ENCODE results near the gene UBE2Z.
"Not testable (repeated sequence)": the region's sequence is repeated elsewhere in the genome, so short reads cannot be mapped to it uniquely, and the experiment has no call there.

The UBE2Z gene

GRCh38 chr17:48929812-48930165, 21.6 kb downstream of the UBE2Z start:
- peaks cover 27 to 98% (median 80%) of the 10 kb centered on the region in 4 experiments for H3K36me3 ChIP-seq (ENCODE audit: control insufficient read depth in 4 of 4, insufficient read depth in 4 of 4, low read length in 3 of 4)
- ChIA-PET POLR2A (interaction anchor here (0.7 kb wide), 1 partner anchor 14 kb away, joined by 3 read pairs; no protein-coding TSS in a partner anchor), CTCF (interaction anchor here (1.4 kb wide), 1 partner anchor 23 kb away, joined by 3 read pairs; no protein-coding TSS in a partner anchor)
- WGBS (ENCODE audit: insufficient coverage) = no CpG with 5 or more reads among the region's 1 CpG
- no peaks in the 10 kb centered on the region for H3K4me1 ChIP-seq (ENCODE audit: control extremely low read depth in 1 of 4, control insufficient read depth in 4 of 4, insufficient read depth in 4 of 4, low read length in 3 of 4)
- no peak for DNase-seq
- no peak overlapping the region for H3K27ac ChIP-seq (ENCODE audit: insufficient read depth in 1 of 2, low read depth in 1 of 2, low read length in 2 of 2, poor library complexity in 1 of 2, severe bottlenecking in 2 of 2)
- H3K27me3 ChIP-seq (replicated peaks in 2 of 5; ENCODE audit: control insufficient read depth in 4 of 5, insufficient read depth in 5 of 5, low read length in 4 of 5) = no peaks in the 10 kb centered on the region
- no peaks in the 10 kb centered on the region for H3K9me3 ChIP-seq (ENCODE audit: control extremely low read depth in 1 of 5, control insufficient read depth in 4 of 5, insufficient read depth in 2 of 5, low read depth in 1 of 5, low read length in 4 of 5)
- no peak overlapping the region for H3K4me3 ChIP-seq (ENCODE audit: control insufficient read depth in 1 of 7, extremely low read depth in 1 of 7, insufficient read depth in 4 of 7, low read depth in 2 of 7, low read length in 6 of 7)

- CTCF ChIA-PET = interaction anchor here (1.4 kb wide), 1 partner anchor 22 kb away, joined by 3 read pairs; no protein-coding TSS in a partner anchor
- WGBS (ENCODE audit: insufficient coverage) = 92% methylated on average over 3 of the region's 3 CpGs
- Histone ChIP-seq H3K27me3 (replicated peaks in 2 of 5; ENCODE audit: control insufficient read depth in 4 of 5, insufficient read depth in 5 of 5, low read length in 4 of 5) (no peaks in the 10 kb centered on the region), H3K27ac (ENCODE audit: insufficient read depth in 1 of 2, low read depth in 1 of 2, low read length in 2 of 2, poor library complexity in 1 of 2, severe bottlenecking in 2 of 2) (no peak overlapping the region), H3K36me3 (ENCODE audit: control insufficient read depth in 4 of 4, insufficient read depth in 4 of 4, low read length in 3 of 4) (peaks cover 24 to 95% (median 76%) of the 10 kb centered on the region in 4 experiments), H3K9me3 (ENCODE audit: control extremely low read depth in 1 of 5, control insufficient read depth in 4 of 5, insufficient read depth in 2 of 5, low read depth in 1 of 5, low read length in 4 of 5) (no peaks in the 10 kb centered on the region), H3K4me3 (ENCODE audit: control insufficient read depth in 1 of 7, extremely low read depth in 1 of 7, insufficient read depth in 4 of 7, low read depth in 2 of 7, low read length in 6 of 7) (no peak overlapping the region), H3K4me1 (ENCODE audit: control extremely low read depth in 1 of 4, control insufficient read depth in 4 of 4, insufficient read depth in 4 of 4, low read length in 3 of 4) (no peaks in the 10 kb centered on the region)
- POLR2A ChIA-PET = interaction anchor here (0.7 kb wide), 1 partner anchor 15 kb away, joined by 3 read pairs; no protein-coding TSS in a partner anchor
- no peak for DNase-seq
Observed at GRCh38 chr17:48930435-48930873, 22.2 kb downstream of the UBE2Z start.

GRCh38 chr17:48933035-48933434, 24.8 kb downstream of the UBE2Z start:
- H3K27ac ChIP-seq (ENCODE audit: insufficient read depth in 1 of 2, low read depth in 1 of 2, low read length in 2 of 2, poor library complexity in 1 of 2, severe bottlenecking in 2 of 2) = no peak overlapping the region
- H3K36me3 ChIP-seq (ENCODE audit: control insufficient read depth in 4 of 4, insufficient read depth in 4 of 4, low read length in 3 of 4) = peaks cover 16 to 87% (median 67%) of the 10 kb centered on the region in 4 experiments
- ChIA-PET CTCF (no interaction called here), POLR2A (interaction anchor here (1.0 kb wide), 1 partner anchor 17 kb away, joined by 3 read pairs; no protein-coding TSS in a partner anchor)
- DNase-seq = no peak
- H3K4me3 ChIP-seq (ENCODE audit: control insufficient read depth in 1 of 7, extremely low read depth in 1 of 7, insufficient read depth in 4 of 7, low read depth in 2 of 7, low read length in 6 of 7) = no peak overlapping the region
- H3K27me3 ChIP-seq (replicated peaks in 2 of 5; ENCODE audit: control insufficient read depth in 4 of 5, insufficient read depth in 5 of 5, low read length in 4 of 5) = no peaks in the 10 kb centered on the region
- WGBS (ENCODE audit: insufficient coverage) = 97% methylated on average over 6 of the region's 6 CpGs
- no peaks in the 10 kb centered on the region for H3K9me3 ChIP-seq (ENCODE audit: control extremely low read depth in 1 of 5, control insufficient read depth in 4 of 5, insufficient read depth in 2 of 5, low read depth in 1 of 5, low read length in 4 of 5)
- no peaks in the 10 kb centered on the region for H3K4me1 ChIP-seq (ENCODE audit: control extremely low read depth in 1 of 4, control insufficient read depth in 4 of 4, insufficient read depth in 4 of 4, low read length in 3 of 4)

GRCh38 chr17:48944515-48945260, 36.5 kb downstream of the UBE2Z start, which contains the start of gene SNF8:
Gene SNF8, minus strand, starts transcription at chr17:48944842. Its CDS starts 108 bp downstream, at chr17:48944734.
- ChIA-PET POLR2A (no interaction called here), CTCF (no interaction called here)
- H3K4me3 ChIP-seq (ENCODE audit: control insufficient read depth in 1 of 7, extremely low read depth in 1 of 7, insufficient read depth in 4 of 7, low read depth in 2 of 7, low read length in 6 of 7) = peak within 1 kb of the TSS; percentile 76 to 99 (median 97)
- peaks cover 7 to 14% (median 13%) of the 10 kb centered on the region in 4 experiments for H3K4me1 ChIP-seq (ENCODE audit: control extremely low read depth in 1 of 4, control insufficient read depth in 4 of 4, insufficient read depth in 4 of 4, low read length in 3 of 4)
- WGBS (ENCODE audit: insufficient coverage) = 2% methylated on average over 48 of the region's 55 CpGs
- H3K27me3 ChIP-seq (replicated peaks in 2 of 5; ENCODE audit: control insufficient read depth in 4 of 5, insufficient read depth in 5 of 5, low read length in 4 of 5) = peaks cover 0 to 3% (median 0%) of the 10 kb centered on the region in 5 experiments
- H3K27ac ChIP-seq (ENCODE audit: insufficient read depth in 1 of 2, low read depth in 1 of 2, low read length in 2 of 2, poor library complexity in 1 of 2, severe bottlenecking in 2 of 2) = peak within 1 kb of the TSS; percentile 79 to 94
- DNase-seq = peak; percentile 93 to 95 (median 95)
- no peaks in the 10 kb centered on the region for H3K9me3 ChIP-seq (ENCODE audit: control extremely low read depth in 1 of 5, control insufficient read depth in 4 of 5, insufficient read depth in 2 of 5, low read depth in 1 of 5, low read length in 4 of 5)
- peaks cover 0 to 11% (median 6%) of the 10 kb centered on the region in 4 experiments for H3K36me3 ChIP-seq (ENCODE audit: control insufficient read depth in 4 of 4, insufficient read depth in 4 of 4, low read length in 3 of 4)

- H3K9me3 ChIP-seq (ENCODE audit: control extremely low read depth in 1 of 5, control insufficient read depth in 4 of 5, insufficient read depth in 2 of 5, low read depth in 1 of 5, low read length in 4 of 5); H3K27me3 ChIP-seq (replicated peaks in 2 of 5; ENCODE audit: control insufficient read depth in 4 of 5, insufficient read depth in 5 of 5, low read length in 4 of 5); DNase-seq; CTCF ChIA-PET; POLR2A ChIA-PET: not testable (repeated sequence)
- Histone ChIP-seq H3K36me3 (ENCODE audit: control insufficient read depth in 4 of 4, insufficient read depth in 4 of 4, low read length in 3 of 4) (peaks cover 0 to 11% (median 6%) of the 10 kb centered on the region in 4 experiments), H3K4me3 (ENCODE audit: control insufficient read depth in 1 of 7, extremely low read depth in 1 of 7, insufficient read depth in 4 of 7, low read depth in 2 of 7, low read length in 6 of 7) (peak overlapping the region in 6 of 7 experiments; percentile 76 to 99 (median 98)), H3K27ac (ENCODE audit: insufficient read depth in 1 of 2, low read depth in 1 of 2, low read length in 2 of 2, poor library complexity in 1 of 2, severe bottlenecking in 2 of 2) (peak overlapping the region in 1 of 2 experiments; percentile 94), H3K4me1 (ENCODE audit: control extremely low read depth in 1 of 4, control insufficient read depth in 4 of 4, insufficient read depth in 4 of 4, low read length in 3 of 4) (peaks cover 7 to 14% (median 13%) of the 10 kb centered on the region in 4 experiments)
- WGBS (ENCODE audit: insufficient coverage) = 98% methylated on average over 9 of the region's 16 CpGs
Observed at GRCh38 chr17:48945261-48945651, 37.0 kb downstream of the UBE2Z start.

DNA sequence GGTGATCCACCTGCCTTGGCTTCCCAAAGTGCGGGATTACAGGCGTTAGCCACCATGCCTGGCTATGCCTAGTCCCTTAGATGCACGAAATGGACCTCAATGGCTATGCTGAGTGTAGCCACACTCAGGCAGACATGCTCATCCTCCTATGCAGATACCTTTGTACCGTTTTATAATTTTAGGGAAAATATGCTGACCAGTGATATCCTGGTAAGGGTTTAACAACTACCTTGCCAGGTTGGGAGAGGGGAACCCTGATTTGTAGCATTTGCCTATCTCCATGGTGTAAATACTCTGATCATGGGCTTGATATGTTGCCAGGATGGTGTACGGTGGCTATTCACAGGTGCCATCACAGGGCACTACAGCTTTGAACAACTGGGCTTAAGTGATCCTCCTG, 43.4 kb downstream of the UBE2Z start:
- CTCF ChIA-PET = interaction anchor here (0.6 kb wide), 1 partner anchor 132 kb away, joined by 3 read pairs; no protein-coding TSS in a partner anchor
- H3K4me3 ChIP-seq (ENCODE audit: control insufficient read depth in 1 of 7, extremely low read depth in 1 of 7, insufficient read depth in 4 of 7, low read depth in 2 of 7, low read length in 6 of 7) = no peak overlapping the region
- no peak overlapping the region for H3K27ac ChIP-seq (ENCODE audit: insufficient read depth in 1 of 2, low read depth in 1 of 2, low read length in 2 of 2, poor library complexity in 1 of 2, severe bottlenecking in 2 of 2)
- 93% methylated on average over 5 of the region's 5 CpGs for WGBS (ENCODE audit: insufficient coverage)
- peaks cover 0 to 22% (median 7%) of the 10 kb centered on the region in 5 experiments for H3K27me3 ChIP-seq (replicated peaks in 2 of 5; ENCODE audit: control insufficient read depth in 4 of 5, insufficient read depth in 5 of 5, low read length in 4 of 5)
- H3K36me3 ChIP-seq (ENCODE audit: control insufficient read depth in 4 of 4, insufficient read depth in 4 of 4, low read length in 3 of 4) = no peaks in the 10 kb centered on the region
- POLR2A ChIA-PET = interaction anchor here (0.6 kb wide), 1 partner anchor 12 kb away, joined by 3 read pairs; no protein-coding TSS in a partner anchor
- no peaks in the 10 kb centered on the region for H3K9me3 ChIP-seq (ENCODE audit: control extremely low read depth in 1 of 5, control insufficient read depth in 4 of 5, insufficient read depth in 2 of 5, low read depth in 1 of 5, low read length in 4 of 5)
- H3K4me1 ChIP-seq (ENCODE audit: control extremely low read depth in 1 of 4, control insufficient read depth in 4 of 4, insufficient read depth in 4 of 4, low read length in 3 of 4) = peaks cover 0 to 6% (median 0%) of the 10 kb centered on the region in 4 experiments
- no peak for DNase-seq

GRCh38 chr17:48952904-48953303, 44.7 kb downstream of the UBE2Z start:
- WGBS (ENCODE audit: insufficient coverage) = no CpG with 5 or more reads among the region's 5 CpGs
- DNase-seq = peak in 2 of 3 donors; percentile 46 to 50

More at GRCh38 chr17:48952904-48953303, 44.7 kb downstream of the UBE2Z start:
- POLR2A ChIA-PET = no interaction called here
- CTCF ChIA-PET = interaction anchor here (1.1 kb wide), 1 partner anchor 23 kb away, joined by 3 read pairs; no protein-coding TSS in a partner anchor
- Histone ChIP-seq H3K27me3 (replicated peaks in 2 of 5; ENCODE audit: control insufficient read depth in 4 of 5, insufficient read depth in 5 of 5, low read length in 4 of 5) (peaks cover 0 to 20% (median 8%) of the 10 kb centered on the region in 5 experiments), H3K36me3 (ENCODE audit: control insufficient read depth in 4 of 4, insufficient read depth in 4 of 4, low read length in 3 of 4) (no peaks in the 10 kb centered on the region), H3K4me1 (ENCODE audit: control extremely low read depth in 1 of 4, control insufficient read depth in 4 of 4, insufficient read depth in 4 of 4, low read length in 3 of 4) (peaks cover 0 to 6% (median 0%) of the 10 kb centered on the region in 4 experiments), H3K27ac (ENCODE audit: insufficient read depth in 1 of 2, low read depth in 1 of 2, low read length in 2 of 2, poor library complexity in 1 of 2, severe bottlenecking in 2 of 2) (no peak overlapping the region), H3K4me3 (ENCODE audit: control insufficient read depth in 1 of 7, extremely low read depth in 1 of 7, insufficient read depth in 4 of 7, low read depth in 2 of 7, low read length in 6 of 7) (no peak overlapping the region), H3K9me3 (ENCODE audit: control extremely low read depth in 1 of 5, control insufficient read depth in 4 of 5, insufficient read depth in 2 of 5, low read depth in 1 of 5, low read length in 4 of 5) (no peaks in the 10 kb centered on the region)

Data from common myeloid progenitor, CD34-positive (primary cell).